GM19043 (cell line): Measurements from ENCODE around the gene KIF5C.

Experiments
- ATAC-seq: cut with Tn5 transposase; IDR thresholded peaks from one replicate; pipeline ENCODE4 v1.9.1; 2021; ENCODE audit warnings: low read depth; ENCODE audit not compliant: unreplicated experiment

KIF5C gene

DNA sequence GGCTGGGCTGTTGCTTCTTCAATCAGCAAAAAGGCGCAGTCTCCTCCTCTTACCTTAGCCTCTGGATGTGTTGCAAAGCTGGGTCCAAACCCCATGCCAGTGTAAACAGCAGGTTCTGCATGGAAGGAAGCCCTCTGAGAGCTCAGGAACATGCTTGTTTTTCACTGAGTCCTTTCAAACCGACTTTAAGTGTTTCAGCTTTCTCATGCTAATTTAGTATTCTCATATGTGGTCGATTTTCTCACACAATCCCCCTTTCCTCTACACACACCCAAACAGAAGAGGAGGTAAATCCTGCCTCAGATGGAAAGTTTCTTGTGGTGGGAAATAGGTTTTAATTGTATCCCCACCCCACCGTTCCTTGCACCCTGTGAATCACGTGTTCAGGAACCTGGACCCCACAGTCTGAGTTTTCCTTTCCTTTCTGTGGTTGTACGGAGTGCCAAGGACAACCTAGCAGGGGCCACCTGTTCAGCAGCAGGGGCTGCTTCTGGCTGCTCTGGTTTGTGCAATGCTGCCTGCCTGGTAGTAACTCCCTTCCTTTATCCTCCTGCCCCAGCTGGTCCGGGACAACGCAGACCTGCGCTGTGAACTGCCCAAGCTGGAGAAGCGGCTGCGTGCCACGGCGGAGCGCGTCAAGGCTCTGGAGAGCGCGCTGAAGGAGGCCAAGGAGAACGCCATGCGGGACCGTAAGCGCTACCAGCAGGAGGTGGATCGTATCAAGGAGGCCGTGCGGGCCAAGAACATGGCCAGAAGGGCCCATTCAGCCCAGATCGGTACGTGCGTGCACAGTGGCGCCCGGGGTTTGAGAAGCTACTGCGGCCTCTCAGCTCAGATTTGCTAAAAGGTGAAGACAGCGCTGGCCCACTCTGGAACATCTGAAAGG is 134.8 kb downstream of the KIF5C start:
- ATAC-seq, result no peak

GRCh38 chr2:149012545-149012944 is 137.5 kb downstream of the KIF5C start:
- ATAC-seq, result no peak

GRCh38 chr2:149015501-149015900 is 140.5 kb downstream of the KIF5C start:
- ATAC-seq, result no peak

DNA sequence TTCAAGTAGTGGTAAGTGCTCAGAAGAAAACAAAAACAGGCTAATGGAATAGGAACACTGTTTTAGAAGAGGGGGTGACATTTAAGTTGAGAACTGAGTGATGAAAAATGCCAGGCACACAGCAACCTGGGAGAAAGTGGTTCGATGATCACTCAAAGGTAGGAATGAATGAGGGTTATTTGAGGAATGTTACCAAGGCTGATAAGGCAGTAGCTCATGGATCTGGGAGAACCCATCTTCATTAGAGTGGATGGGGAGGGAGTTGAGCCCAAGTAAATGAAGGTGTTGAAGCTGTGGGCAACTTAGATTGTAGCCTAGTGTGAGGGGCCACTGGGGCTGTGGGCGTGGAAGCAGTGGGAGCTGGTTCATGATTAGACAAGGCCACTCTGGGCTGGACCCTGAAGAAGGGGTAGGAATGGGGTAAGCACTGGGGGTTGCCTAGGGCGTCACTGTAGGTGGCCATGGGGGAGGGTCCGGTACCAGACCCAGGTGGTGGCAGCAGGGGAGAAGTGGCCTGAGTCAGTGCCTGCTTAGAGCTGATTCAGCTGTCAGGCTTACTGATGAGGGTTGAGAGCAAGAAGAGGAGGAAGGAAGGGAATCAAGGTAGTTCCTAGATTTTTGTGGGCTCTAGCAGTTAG is 141.0 kb downstream of the KIF5C start:
- ATAC-seq, result no peak

GRCh38 chr2:149017116-149017985 is 142.3 kb downstream of the KIF5C start:
- no peak for ATAC-seq

- no peak for ATAC-seq
These were observed 144.0 kb downstream of the KIF5C start for GRCh38 chr2:149018981-149019380.

DNA sequence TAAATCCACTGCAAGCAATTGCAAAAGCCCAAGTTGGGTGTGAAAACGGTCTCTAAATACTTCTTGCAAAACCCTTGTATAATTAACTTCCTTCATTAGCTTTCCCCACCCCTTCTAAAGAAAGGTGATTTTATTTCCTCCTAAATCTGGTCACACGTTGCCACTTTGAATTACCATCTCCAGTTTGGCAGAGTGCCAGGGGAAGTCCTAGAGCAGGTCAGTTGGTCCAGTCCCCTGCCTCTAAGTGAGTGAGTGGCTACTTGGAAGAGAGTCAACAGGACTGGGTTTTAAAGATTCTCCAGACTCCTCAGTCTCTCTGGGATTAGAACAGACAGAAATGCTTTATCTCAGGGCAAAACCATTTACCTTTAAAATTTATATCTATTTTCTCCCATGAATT is 144.7 kb downstream of the KIF5C start:
- ATAC-seq, result no peak

GRCh38 chr2:149020432-149020851 is 145.4 kb downstream of the KIF5C start:
- peak; percentile 35 for ATAC-seq

- peak; percentile 68 for ATAC-seq
These were observed 146.3 kb downstream of the KIF5C start for GRCh38 chr2:149021271-149021719.

GRCh38 chr2:149021761-149022160 is 146.7 kb downstream of the KIF5C start:
- peak; percentile 54 for ATAC-seq

- ATAC-seq, result no peak
These were observed 148.1 kb downstream of the KIF5C start for GRCh38 chr2:149023091-149023490.

DNA sequence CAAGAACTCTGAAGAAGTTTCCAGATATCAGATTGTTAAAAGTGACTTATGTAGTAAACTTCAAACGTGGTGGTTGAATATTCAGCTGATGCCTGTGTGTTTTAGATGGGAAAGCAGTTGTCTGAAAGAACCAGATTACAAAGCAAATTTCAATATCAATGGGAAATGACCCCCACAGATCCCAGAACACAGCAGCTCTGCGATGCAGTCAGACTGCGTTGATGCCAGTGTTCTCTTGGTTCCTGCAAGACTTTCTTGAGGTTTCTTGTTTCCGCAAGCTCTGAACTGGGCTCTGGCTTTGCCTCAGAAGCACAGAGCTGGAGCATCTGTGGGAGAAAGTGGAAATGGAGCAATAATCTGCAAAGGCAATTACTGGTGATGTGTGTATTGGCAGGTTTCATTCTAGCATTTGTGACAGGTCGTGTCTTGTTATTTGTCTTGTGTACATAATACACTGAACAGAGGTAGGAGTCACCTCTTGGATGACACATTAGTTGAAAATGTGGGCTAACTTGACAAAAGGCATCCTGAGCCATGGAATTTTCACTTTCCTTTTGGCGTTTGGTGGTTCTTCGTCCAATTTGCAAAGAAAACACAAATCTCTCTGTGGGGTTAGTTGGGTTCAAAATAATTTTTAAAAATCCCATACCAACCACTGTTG is 152.7 kb downstream of the KIF5C start:
- ATAC-seq, result no peak

DNA sequence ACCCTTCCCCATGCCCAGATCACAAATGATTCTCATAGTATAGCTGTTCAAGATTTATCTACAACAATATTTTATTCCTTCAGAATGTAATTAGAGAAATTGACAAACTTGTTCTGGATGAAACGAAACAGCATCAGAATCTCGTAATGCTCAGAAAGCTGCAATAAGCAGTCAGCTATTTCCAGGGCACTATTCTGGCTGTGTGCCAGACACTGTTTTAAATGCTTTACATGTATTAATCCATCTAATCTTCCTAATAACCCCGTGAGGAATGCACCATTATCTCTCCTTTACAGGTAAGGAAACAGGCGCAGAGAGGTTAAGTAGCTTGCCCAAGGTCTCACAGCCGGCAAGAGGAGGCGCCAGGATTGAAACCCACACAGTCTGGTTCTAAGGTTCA is 153.3 kb downstream of the KIF5C start:
- no peak for ATAC-seq

DNA sequence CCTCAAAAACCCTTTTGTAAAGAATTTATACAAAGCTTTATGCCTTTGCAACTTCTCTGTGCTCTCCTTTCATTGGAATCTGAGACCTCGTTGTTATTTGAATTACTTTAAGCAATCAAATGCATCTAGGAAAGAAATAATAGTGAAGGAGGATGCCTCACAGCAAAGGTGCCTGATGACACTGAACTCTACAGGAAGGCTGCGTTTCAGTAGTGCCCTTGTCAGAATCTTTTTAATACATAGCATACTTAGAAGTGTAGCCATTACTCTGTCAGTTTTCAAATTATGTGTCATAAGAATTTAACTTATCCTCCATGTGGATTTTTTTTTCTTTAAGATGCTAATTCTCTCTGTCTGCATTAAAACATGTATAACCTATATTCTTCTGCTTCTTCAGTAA is 153.9 kb downstream of the KIF5C start:
- no peak for ATAC-seq

DNA sequence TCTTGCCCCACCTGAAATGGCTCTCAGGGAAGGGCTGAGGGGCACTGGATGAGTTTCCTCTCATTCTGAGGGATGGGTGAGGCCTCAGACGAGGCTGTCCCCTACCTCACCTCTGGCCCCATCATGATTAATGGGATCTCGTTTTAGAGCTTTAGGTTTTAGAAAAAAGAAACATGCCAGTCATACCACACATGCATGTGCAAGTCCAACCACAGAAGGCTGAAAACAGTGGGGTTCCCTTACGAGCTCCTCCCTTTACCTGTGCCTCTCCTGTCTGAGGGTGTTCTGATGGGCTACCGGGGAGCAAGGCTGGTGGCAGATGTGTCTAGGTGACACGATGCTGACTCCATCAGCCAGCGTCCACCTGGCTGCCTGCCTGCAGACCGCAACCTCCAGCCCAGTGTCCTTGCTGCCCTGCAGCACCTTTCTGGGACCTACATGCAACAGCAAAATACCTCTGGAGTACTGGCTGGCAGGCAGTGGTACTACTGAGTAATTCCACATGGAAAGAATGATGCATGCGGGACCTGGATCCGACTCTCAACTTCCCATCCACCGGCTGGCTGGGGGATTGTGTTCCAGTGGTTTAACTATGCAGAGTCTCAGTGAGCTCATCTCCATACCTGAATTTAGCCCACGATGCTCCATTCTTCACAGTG is 154.4 kb downstream of the KIF5C start:
- no peak for ATAC-seq

GRCh38 chr2:149031396-149031795 is 156.4 kb downstream of the KIF5C start:
- ATAC-seq, result no peak

DNA sequence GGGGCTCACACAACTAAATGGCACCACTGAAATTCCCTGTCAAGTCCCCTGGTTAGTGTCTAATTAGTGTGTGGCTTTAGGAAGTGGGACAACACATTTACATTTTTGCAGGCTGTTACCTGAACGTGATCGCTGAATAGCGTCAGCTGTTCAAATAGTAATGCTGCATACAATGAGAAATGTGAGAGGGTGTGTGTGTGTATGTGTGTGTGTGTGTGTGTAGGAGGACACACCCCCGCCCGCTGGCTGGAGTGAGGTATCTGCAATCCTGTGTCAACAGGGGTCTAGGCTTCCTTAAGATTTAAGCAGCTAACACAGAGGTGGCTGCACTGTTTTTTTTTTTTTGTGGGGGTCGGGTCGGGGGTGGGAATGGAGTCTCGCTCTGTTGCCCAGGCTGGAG is 158.7 kb downstream of the KIF5C start:
- no peak for ATAC-seq

DNA sequence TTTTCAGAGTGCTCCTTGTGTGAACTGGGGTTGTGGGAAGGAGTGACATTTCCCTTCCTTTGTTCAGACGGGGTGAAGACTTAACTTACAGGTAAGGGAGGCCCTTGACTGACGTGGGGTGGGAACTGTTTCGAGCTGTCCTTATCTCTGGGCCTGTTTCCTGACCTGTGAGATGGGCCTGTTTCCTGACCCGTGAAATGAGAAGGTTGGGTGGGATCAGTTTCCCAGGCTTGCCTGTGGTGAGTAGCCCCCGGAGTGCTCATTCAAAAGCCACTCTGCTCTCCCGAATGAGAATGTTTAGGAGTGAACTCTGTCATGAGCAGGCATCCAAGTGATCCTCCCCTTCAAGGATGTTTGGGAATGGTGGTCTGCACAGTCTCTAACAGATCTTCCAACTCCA is 159.4 kb downstream of the KIF5C start:
- ATAC-seq, result no peak

DNA sequence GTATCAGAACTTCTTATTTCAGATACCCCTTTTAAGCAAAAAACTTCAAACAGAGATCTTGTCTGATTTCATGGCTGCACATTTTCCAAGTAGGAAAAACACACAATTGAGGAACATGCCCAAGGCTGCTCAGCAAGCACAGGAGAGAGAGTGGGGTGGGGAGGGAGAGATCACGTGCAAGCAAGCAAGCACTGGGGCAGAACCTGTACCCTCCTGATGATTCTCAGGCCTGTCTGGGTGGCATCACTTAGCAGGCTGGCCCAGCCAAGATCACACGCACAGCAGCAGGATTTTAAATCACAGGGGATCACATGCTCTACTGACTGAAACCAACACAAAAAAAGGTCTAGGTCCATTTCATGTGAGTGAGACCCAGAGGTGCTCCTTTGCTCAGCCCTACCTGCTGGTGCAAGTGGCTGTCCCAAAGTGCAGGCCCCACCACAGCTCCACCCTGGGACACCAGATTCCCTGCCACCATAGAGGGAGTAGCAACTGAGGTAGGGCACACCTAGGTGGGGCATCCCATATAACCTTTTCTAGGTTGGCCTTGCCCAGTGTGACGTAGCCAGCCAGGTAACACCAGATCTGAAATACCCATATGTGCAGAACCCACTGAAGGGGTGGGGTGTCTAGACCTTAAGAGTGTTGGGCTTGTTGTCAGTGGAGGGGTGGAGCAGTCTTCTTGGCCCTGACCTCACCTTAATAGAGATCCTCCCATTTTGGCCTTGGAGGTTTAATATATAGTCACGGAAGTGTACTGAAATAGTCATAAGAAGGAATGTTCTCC is 161.7 kb downstream of the KIF5C start:
- no peak for ATAC-seq
